Measurements from ENCODE around the gene LRRC49. TPM values are rescaled to one million over a fixed set of nuclear protein-coding genes. Genes with fewer than 3 reads are reported as not detected.

Gene LRRC49
- total RNA-seq, 4 donors from 2014 or later: 8.3 to 16.1 (median 11.9) TPM

GRCh38 chr15:70902107-70902506 lies 9.5 kb downstream of the LRRC49 start:
- 100% methylated on average over 1 of the region's 1 CpG for WGBS, 2 donors
- H3K36me3 ChIP-seq: no peaks in the 10 kb centered on the region
- intact Hi-C loops (cut with DNase I): no loop called here
- no peak overlapping the region for H3K27ac ChIP-seq
- H3K27me3 ChIP-seq: no peaks in the 10 kb centered on the region
- no peaks in the 10 kb centered on the region for H3K4me1 ChIP-seq
- no peak overlapping the region for H3K4me3 ChIP-seq (replicated peaks in 1 of 3)
- DNase-seq: no peak
- TF ChIP-seq POLR2A (IDR thresholded peaks at IDR 0.05): no peak
- TF ChIP-seq CTCF (IDR thresholded peaks at IDR 0.05): no peak
- no peaks in the 10 kb centered on the region for H3K9me3 ChIP-seq

GRCh38 chr15:70906842-70907241 lies 14.2 kb downstream of the LRRC49 start:
- Histone ChIP-seq H3K9me3 (no peaks in the 10 kb centered on the region), H3K36me3 (no peaks in the 10 kb centered on the region), H3K27me3 (no peaks in the 10 kb centered on the region), H3K4me3 (replicated peaks in 1 of 3) (no peak overlapping the region), H3K27ac (no peak overlapping the region), H3K4me1 (no peaks in the 10 kb centered on the region)
- intact Hi-C loops (cut with DNase I): no loop called here
- DNase-seq: peak; percentile 53 to 63
- no peak for TF ChIP-seq POLR2A (IDR thresholded peaks at IDR 0.05)
- no peak for TF ChIP-seq CTCF (IDR thresholded peaks at IDR 0.05)

DNA sequence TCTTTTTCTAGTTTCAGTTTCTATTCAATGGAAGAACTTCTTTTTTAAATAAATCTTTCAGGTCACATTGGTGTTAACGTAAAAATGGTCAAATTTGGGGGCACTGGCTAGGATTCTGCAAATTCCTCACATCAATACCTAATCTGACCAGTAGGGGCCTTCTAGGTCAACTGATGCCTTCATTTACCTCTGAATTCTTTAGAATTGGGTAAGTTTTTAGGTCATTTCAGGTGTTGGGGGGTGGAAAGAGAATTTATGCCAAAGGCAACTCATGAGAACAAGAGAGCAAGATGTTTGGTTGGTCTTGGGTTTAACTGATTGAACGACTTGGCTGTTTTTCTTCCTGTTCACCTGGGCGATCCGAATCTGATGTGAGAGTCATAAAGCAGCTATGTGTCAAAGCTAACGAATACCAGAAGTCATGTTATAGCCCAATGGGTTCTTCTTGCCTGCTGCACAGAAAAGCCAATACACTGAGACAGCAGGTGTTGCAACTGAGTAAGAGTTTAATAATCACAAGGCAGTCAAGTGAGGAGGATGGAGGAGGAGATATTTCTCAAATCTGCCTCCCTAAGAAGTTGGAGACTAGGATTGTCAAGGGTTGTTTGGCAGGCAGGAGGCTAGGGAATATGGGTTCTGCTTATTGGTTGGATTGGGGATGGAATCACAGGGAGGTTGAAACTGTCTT lies 15.3 kb downstream of the LRRC49 start:
- no peak overlapping the region for H3K27ac ChIP-seq
- no peaks in the 10 kb centered on the region for H3K36me3 ChIP-seq
- no peaks in the 10 kb centered on the region for H3K27me3 ChIP-seq
- H3K9me3 ChIP-seq: no peaks in the 10 kb centered on the region
- DNase-seq: no peak
- H3K4me3 ChIP-seq (replicated peaks in 1 of 3): no peak overlapping the region
- TF ChIP-seq POLR2A (IDR thresholded peaks at IDR 0.05) (no peak), CTCF (IDR thresholded peaks at IDR 0.05) (peak in 1 of 6 experiments; percentile 12)
- H3K4me1 ChIP-seq: no peaks in the 10 kb centered on the region
- intact Hi-C loops (cut with DNase I): no loop called here
- WGBS, 2 donors: 95 to 97% methylated on average over 5 of the region's 5 CpGs

DNA sequence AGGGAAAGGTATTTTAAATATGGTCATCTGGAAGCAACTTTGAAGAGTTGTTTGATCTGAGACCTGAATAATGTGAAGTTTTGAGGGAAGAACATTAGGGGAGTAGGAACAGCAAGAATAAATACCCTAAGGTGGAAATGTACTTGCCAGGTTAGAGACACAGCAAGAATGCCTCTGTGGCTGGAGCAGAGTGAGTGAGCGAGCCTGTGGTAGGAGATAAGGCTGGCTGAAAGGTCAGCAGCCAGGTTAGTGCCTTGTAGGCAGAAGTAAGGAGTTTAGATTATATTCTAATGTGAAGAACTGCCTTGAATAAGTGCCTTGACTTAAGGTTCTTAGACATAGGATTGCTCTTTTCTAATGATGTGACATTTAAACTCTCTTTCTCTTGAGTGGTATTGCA lies 18.3 kb downstream of the LRRC49 start:
- no peaks in the 10 kb centered on the region for H3K36me3 ChIP-seq
- H3K4me3 ChIP-seq (replicated peaks in 1 of 3): no peak overlapping the region
- TF ChIP-seq CTCF (IDR thresholded peaks at IDR 0.05) (no peak), POLR2A (IDR thresholded peaks at IDR 0.05) (no peak)
- no peaks in the 10 kb centered on the region for H3K27me3 ChIP-seq
- H3K27ac ChIP-seq: no peak overlapping the region
- H3K9me3 ChIP-seq: no peaks in the 10 kb centered on the region
- no peaks in the 10 kb centered on the region for H3K4me1 ChIP-seq
- intact Hi-C loops (cut with DNase I): no loop called here
- 95 to 97% methylated on average over 1 of the region's 1 CpG for WGBS, 2 donors
- DNase-seq: no peak

GRCh38 chr15:70912187-70912586 lies 19.6 kb downstream of the LRRC49 start:
- Histone ChIP-seq H3K4me1 (no peaks in the 10 kb centered on the region), H3K36me3 (no peaks in the 10 kb centered on the region), H3K27ac (no peak overlapping the region), H3K9me3 (no peaks in the 10 kb centered on the region), H3K27me3 (no peaks in the 10 kb centered on the region), H3K4me3 (replicated peaks in 1 of 3) (no peak overlapping the region)
- no peak for TF ChIP-seq CTCF (IDR thresholded peaks at IDR 0.05)
- no peak for TF ChIP-seq POLR2A (IDR thresholded peaks at IDR 0.05)
- DNase-seq: no peak
- intact Hi-C loops (cut with DNase I): no loop called here
- WGBS, 2 donors: 95 to 98% methylated on average over 1 of the region's 1 CpG

All from thyroid gland (tissue), 4 donors.